WI38 (cell line): ENCODE results near the gene SECISBP2.

ENCODE experiments used
- H3K4me3 ChIP-seq: 2 replicates; pipeline ENCODE4 v1.5.1; 2011; ENCODE audit warnings: low read depth, mild to moderate bottlenecking, control low read depth, low read length
- CTCF ChIP-seq: IDR thresholded peaks from 2 replicates; pipeline ENCODE4 v1.5.1; 2012; ENCODE audit warnings: low read depth, mild to moderate bottlenecking, control low read depth, low read length

Gene SECISBP2

GRCh38 chr9:89362647-89363310 is 44.5 kb downstream of the SECISBP2 start:
- no peak for TF ChIP-seq CTCF
- no peak overlapping the region for H3K4me3 ChIP-seq

GRCh38 chr9:89363311-89363670 is 45.0 kb downstream of the SECISBP2 start:
- no peak overlapping the region for H3K4me3 ChIP-seq
- TF ChIP-seq CTCF: no peak

- H3K4me3 ChIP-seq: no peak overlapping the region
- TF ChIP-seq CTCF: no peak
These were observed 45.8 kb downstream of the SECISBP2 start for GRCh38 chr9:89363921-89364665.

GRCh38 chr9:89364666-89365531 is 46.6 kb downstream of the SECISBP2 start:
- no peak overlapping the region for H3K4me3 ChIP-seq
- TF ChIP-seq CTCF: no peak

GRCh38 chr9:89365532-89365912 is 47.2 kb downstream of the SECISBP2 start:
- TF ChIP-seq CTCF: no peak
- no peak overlapping the region for H3K4me3 ChIP-seq

GRCh38 chr9:89366711-89367110 is 48.4 kb downstream of the SECISBP2 start:
- H3K4me3 ChIP-seq: no peak overlapping the region
- no peak for TF ChIP-seq CTCF
